Stimulated activated naive CD8-positive, alpha-beta T cell treated with anti-CD3 and anti-CD28 coated beads, Interleukin-15, Interleukin-2, amounts not matched to agents 100 ng/mL and 50 ng/mL, for 24 hours (primary cell): ENCODE measurements around the gene VSNL1.

Experiments used
- H3K27ac Mint-ChIP-seq: one replicate; pipeline ENCODE4 v1.8.0; 2021; ENCODE audit warnings: mild to moderate bottlenecking, mixed read lengths
- H3K27me3 Mint-ChIP-seq: one replicate; pipeline ENCODE4 v1.8.0; 2021; ENCODE audit warnings: mixed read lengths
- H3K36me3 Mint-ChIP-seq: one replicate; pipeline ENCODE4 v1.8.0; 2021; ENCODE audit warnings: low read depth, mixed read lengths
- H3K4me1 Mint-ChIP-seq: one replicate; pipeline ENCODE4 v1.8.0; 2021; ENCODE audit warnings: low read depth, mixed read lengths
- H3K4me3 Mint-ChIP-seq: one replicate; pipeline ENCODE4 v1.8.0; 2021; ENCODE audit warnings: mild to moderate bottlenecking, mixed read lengths
- H3K9me3 Mint-ChIP-seq: one replicate; pipeline ENCODE4 v1.8.0; 2021; ENCODE audit warnings: mixed read lengths

Gene VSNL1

GRCh38 chr2:17690776-17691175 is 150.3 kb downstream of the VSNL1 start:
- no peak overlapping the region for H3K4me3 Mint-ChIP-seq
- peaks cover 78% of the 10 kb centered on the region for H3K36me3 Mint-ChIP-seq
- no peaks in the 10 kb centered on the region for H3K27me3 Mint-ChIP-seq
- H3K27ac Mint-ChIP-seq = no peak overlapping the region
- no peaks in the 10 kb centered on the region for H3K9me3 Mint-ChIP-seq
- H3K4me1 Mint-ChIP-seq = no peaks in the 10 kb centered on the region
